Measurements from ENCODE around the gene FASN.

Gene FASN

GRCh38 chr17:82076018-82076784, 21.8 kb downstream of the FASN start:
- no peak for DNase-seq (ENCODE audit: low read depth in 2 of 2)

GRCh38 chr17:82073446-82073845, 24.6 kb downstream of the FASN start:
- no peak for DNase-seq (ENCODE audit: low read depth in 2 of 2)

GRCh38 chr17:82072827-82073226, 25.2 kb downstream of the FASN start:
- DNase-seq (ENCODE audit: low read depth in 2 of 2), result no peak

- no peak for DNase-seq (ENCODE audit: low read depth in 2 of 2)
These were observed 27.4 kb downstream of the FASN start for GRCh38 chr17:82070611-82071010.

DNA sequence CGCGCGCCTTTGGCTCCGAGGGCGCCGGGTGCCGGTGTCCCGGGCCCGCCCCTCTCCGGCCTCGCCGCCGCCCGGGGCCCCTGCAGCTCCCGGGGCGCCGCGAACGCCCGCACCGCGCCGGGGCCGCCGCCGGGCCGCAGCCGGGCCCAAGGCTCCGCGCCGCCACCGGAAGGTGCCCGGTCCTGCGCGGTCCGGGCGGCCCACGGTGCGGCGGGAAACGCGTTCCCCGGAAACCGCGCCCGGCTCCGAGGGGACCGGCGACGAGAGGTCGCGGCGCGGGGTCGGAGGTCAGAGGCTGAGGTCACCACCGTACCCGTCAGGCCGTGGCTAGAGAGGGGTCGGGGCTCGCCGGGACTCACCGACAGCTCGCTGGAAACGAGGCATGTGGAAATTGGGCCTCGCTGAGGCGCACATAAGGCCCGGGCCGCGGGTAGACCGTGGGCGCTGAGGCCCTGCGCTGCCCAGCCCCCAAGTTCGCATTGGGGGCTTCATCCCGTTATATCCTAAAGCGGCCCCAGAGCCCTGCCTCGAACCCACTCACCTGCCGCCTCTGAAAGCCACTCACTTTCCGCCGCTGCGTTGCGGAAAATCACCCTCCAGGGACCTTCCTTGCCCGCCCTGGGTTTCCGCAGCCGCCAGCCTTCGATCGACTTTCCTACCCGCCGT, 32.3 kb downstream of the FASN start, which contains the start of gene DUS1L:
Gene DUS1L (minus strand): TSS at position 167 of the 666 bp plus-strand sequence. CDS start 745 bp downstream, outside the sequence.
- peak; percentile 26 to 45 for DNase-seq (ENCODE audit: low read depth in 2 of 2)

- DNase-seq (ENCODE audit: low read depth in 2 of 2), result no peak
These were observed 32.8 kb downstream of the FASN start for GRCh38 chr17:82065193-82065637.

DNA sequence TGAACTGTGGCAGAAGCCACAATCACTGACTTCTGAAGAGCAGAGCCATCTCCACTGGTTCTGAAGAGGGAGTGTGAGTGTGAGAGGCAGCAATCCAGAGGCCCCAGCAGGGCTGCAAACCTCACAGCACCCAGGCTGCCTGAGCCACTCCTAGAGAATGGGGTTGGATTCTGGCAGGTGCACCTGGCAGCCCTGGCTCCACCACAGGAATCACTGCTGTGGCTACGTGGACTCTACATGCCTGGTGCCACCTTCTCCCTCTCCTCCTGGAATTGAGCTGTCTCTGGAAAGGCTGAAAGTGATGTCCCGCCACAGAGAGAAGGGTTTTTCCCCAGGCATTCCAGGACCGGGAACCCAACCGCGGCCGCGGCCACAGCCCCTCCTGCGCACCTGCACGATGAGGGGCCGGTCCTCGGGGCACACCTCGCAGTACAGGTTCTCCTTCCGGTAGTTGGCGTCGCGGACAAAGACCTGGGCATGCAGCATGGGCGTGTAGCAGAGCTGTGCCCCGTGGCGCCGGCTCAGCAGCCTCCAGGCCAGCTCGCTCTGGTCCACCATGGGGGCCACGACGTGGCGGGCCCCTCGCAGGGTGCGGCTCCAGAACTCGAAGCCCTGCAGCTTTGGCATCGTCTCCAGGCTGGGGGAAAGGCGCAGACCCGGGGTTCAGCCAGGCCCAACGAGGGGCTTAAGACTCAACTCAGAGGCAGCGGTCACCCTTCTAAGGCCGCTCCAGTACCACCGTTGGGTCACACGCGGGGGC, 33.4 kb downstream of the FASN start:
- no peak for DNase-seq (ENCODE audit: low read depth in 2 of 2)

GRCh38 chr17:82063424-82064415, 34.3 kb downstream of the FASN start:
- no peak for DNase-seq (ENCODE audit: low read depth in 2 of 2)

DNA sequence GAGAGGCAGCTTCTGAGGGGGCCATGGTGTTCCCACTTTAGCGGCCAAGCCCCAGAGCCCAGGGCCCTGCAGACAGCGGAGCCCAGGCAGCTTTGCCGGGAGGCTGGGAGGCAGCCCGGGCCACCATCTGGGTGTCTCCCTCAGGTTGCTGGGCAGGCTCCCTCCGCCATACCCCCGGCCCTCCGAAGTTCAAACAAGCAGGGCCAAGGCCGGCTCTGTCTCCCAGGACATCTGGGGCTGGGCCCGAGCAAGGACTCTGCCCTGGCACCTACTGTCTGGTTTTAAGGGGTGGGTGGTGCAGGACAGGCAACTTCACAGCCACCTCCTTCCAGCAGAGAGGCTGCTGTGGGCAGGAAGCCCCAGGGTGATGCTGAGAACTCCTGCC, 35.1 kb downstream of the FASN start:
- DNase-seq (ENCODE audit: low read depth in 2 of 2), result no peak

- no peak for DNase-seq (ENCODE audit: low read depth in 2 of 2)
These were observed 35.7 kb downstream of the FASN start for GRCh38 chr17:82062076-82062983.

- DNase-seq (ENCODE audit: low read depth in 2 of 2), result no peak
These were observed 36.8 kb downstream of the FASN start for GRCh38 chr17:82061047-82061925.

DNA sequence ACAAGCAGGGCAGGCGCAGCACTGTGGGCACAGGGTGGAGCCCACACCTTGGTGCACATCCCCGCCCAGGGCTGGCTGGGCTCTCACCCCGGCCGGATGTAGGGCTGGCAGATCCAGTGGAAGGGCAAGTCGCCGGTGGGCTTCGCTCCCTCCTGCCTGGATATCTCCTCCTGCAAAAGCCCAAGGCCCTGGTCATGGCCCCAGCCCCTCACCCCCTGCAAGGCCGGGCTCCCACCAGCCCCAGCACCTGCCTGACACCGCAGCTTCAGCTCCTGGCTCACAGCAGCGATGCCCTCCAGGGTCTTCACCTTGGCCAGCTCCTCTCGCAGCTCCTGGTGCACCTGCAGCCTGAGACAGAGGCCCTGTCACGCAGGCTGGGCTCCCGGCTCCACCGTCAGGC, 37.4 kb downstream of the FASN start:
- no peak for DNase-seq (ENCODE audit: low read depth in 2 of 2)

DNA sequence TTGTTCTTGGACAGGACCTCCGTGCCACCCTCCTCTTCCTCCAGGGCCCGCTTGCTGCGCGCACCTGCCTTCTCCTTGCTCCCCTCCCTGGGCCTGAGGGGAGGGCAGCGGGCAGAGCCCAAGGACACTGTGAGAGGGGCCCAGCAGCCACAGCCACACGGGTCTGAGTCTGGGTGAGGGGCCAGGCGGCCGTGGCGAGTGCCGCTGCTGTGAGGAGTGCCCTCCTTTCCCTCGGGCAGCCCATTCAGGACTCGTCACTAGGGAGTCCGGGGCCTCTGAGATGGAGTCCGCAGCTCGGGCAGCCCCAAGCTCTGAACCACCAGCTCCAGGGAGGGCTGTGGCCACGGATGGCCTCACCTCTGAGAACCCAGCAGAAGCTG, 38.0 kb downstream of the FASN start:
- DNase-seq (ENCODE audit: low read depth in 2 of 2), result no peak

DNA sequence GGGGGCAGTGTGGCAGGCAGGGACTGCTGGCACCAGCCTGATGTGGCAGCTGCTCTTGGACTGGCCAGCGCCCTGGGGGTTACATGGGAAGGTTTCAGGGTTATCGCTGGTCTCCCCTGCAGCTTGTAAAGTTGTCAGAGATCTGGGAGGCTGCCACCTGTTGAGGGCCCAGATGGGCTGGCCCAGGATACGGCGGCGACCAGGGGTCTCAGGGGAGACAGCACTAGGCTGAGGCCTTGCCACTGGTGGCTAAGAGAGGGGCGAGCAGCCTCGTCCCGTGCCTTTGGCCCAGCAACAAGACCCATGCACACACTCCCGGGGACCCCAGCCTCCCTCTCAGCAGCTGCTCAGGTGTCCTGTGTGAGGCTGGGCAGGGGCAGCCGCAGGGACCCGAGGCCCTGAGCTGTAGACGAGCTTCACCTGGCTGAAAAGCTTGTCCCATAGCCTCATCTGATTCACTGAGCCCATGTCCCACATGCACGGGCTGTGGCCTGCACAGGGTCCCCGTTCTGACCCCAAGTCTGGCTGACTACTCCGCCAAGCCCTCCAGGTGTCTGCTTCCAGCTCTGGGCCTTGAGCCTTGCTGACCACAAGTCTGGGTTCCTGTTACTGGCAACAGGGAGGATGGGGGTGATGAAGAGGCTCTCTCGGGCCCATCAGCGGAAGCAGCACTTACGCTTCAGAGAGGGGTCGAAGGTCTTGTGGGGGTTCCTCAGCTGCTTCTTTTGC, 38.6 kb downstream of the FASN start:
- no peak for DNase-seq (ENCODE audit: low read depth in 2 of 2)

GRCh38 chr17:82058855-82059249, 39.2 kb downstream of the FASN start:
- no peak for DNase-seq (ENCODE audit: low read depth in 2 of 2)

- no peak for DNase-seq (ENCODE audit: low read depth in 2 of 2)
These were observed 39.7 kb downstream of the FASN start for GRCh38 chr17:82058230-82058854.

- DNase-seq (ENCODE audit: low read depth in 2 of 2), result no peak
These were observed 41.1 kb downstream of the FASN start for GRCh38 chr17:82056729-82057621.
